Dermis microvascular lymphatic vessel endothelial cell (primary cell): ENCODE results near the gene SBDS. TPM values are rescaled to one million over a fixed set of nuclear protein-coding genes. Genes with fewer than 3 reads are reported as not detected.
"Not testable (repeated sequence)": the region's sequence is repeated elsewhere in the genome, so short reads cannot be mapped to it uniquely, and the experiment has no call there.

Source experiments
- DNase-seq, 2 donors: peaks; one replicate each; pipeline versions ENCODE4 v3.0.0 to v3.0.0-alpha.2; 2010; ENCODE audit warnings: low read depth in 2 of 2
- total RNA-seq: library from RNA; depleted of rRNA; stranded (reverse); fragments of >200 nt; gene quantifications from 2 replicates; pipeline ENCODE4 v1.2.1, GENCODE V29; 2014

Gene SBDS
- 61.2 and 71.8 TPM in 2 replicates for total RNA-seq

- DNase-seq: peak; percentile 99
Measured at GRCh38 chr7:66995050-66995776, at the start of gene SBDS. SBDS (minus strand) TSS chr7:66995586; CDS start chr7:66995417, 169 bp downstream.

GRCh38 chr7:67043559-67043930 is 48.2 kb upstream of the SBDS start:
- peak in 1 of 2 donors; percentile 51 for DNase-seq

- DNase-seq: peak in 1 of 2 donors; percentile 77
Measured at GRCh38 chr7:67042781-67043558, 47.6 kb upstream of the SBDS start.

GRCh38 chr7:67040832-67041231 is 45.4 kb upstream of the SBDS start:
- DNase-seq: not testable (repeated sequence)

- DNase-seq: not testable (repeated sequence)
Measured at GRCh38 chr7:67036432-67037395, 41.3 kb upstream of the SBDS start.

GRCh38 chr7:67033251-67033650 is 37.9 kb upstream of the SBDS start:
- DNase-seq: no peak

- DNase-seq: not testable (repeated sequence)
Measured at GRCh38 chr7:67031685-67032084, 36.3 kb upstream of the SBDS start.

GRCh38 chr7:67025459-67025858 is 30.1 kb upstream of the SBDS start:
- DNase-seq: peak in 1 of 2 donors; percentile 55

- DNase-seq: no peak
Measured at GRCh38 chr7:67022511-67022910, 27.1 kb upstream of the SBDS start.

- DNase-seq: no peak
Measured at GRCh38 chr7:67021260-67021659, 25.9 kb upstream of the SBDS start.

GRCh38 chr7:67019562-67020390 is 24.4 kb upstream of the SBDS start:
- peak; percentile 63 for DNase-seq

- no peak for DNase-seq
Measured at GRCh38 chr7:67018940-67019339, 23.6 kb upstream of the SBDS start.

GRCh38 chr7:67017971-67018370 is 22.6 kb upstream of the SBDS start:
- DNase-seq: not testable (repeated sequence)

- not testable (repeated sequence) for DNase-seq
Measured at GRCh38 chr7:67014076-67014622, 18.8 kb upstream of the SBDS start.

- not testable (repeated sequence) for DNase-seq
Measured at GRCh38 chr7:67009677-67010076, 14.3 kb upstream of the SBDS start.

GRCh38 chr7:67008260-67008659 is 12.9 kb upstream of the SBDS start:
- no peak for DNase-seq

- no peak for DNase-seq
Measured at GRCh38 chr7:67006965-67007364, 11.6 kb upstream of the SBDS start.

GRCh38 chr7:67004145-67004544 is 8.8 kb upstream of the SBDS start:
- not testable (repeated sequence) for DNase-seq

- DNase-seq: not testable (repeated sequence)
Measured at GRCh38 chr7:67000601-67001258, 5.3 kb upstream of the SBDS start.
